Ovary (tissue), 3 donors: Measurements from ENCODE around the gene DUSP2.

ENCODE experiments used
- EP300 ChIP-seq: sonication (generic); formaldehyde crosslinking; IDR thresholded peaks from one replicate; pipeline ENCODE4 v1.6.1; 2017; ENCODE audit warnings: antibody characterized with exemption
- POLR2A ChIP-seq: fragments of 450-650 bp; IDR thresholded peaks from one replicate; pipeline ENCODE4 v1.6.1; 2017; ENCODE audit warnings: antibody characterized with exemption, mild to moderate bottlenecking, moderate library complexity
- TF ChIP-seq, protein P1 (sequence below), 3 donors: fragments of 450-650 bp in 2 of 3; fragments of 200-600 bp in 1 of 3; IDR thresholded peaks; one replicate each; pipeline versions ENCODE4 v1.5.1 to v1.8.0; 2016 to 2022; ENCODE audit warnings: antibody characterized with exemption in 3 of 3, mild to moderate bottlenecking in 1 of 3
- donor health status: DM: no; HTN: no; CAD: no.

DNA sequence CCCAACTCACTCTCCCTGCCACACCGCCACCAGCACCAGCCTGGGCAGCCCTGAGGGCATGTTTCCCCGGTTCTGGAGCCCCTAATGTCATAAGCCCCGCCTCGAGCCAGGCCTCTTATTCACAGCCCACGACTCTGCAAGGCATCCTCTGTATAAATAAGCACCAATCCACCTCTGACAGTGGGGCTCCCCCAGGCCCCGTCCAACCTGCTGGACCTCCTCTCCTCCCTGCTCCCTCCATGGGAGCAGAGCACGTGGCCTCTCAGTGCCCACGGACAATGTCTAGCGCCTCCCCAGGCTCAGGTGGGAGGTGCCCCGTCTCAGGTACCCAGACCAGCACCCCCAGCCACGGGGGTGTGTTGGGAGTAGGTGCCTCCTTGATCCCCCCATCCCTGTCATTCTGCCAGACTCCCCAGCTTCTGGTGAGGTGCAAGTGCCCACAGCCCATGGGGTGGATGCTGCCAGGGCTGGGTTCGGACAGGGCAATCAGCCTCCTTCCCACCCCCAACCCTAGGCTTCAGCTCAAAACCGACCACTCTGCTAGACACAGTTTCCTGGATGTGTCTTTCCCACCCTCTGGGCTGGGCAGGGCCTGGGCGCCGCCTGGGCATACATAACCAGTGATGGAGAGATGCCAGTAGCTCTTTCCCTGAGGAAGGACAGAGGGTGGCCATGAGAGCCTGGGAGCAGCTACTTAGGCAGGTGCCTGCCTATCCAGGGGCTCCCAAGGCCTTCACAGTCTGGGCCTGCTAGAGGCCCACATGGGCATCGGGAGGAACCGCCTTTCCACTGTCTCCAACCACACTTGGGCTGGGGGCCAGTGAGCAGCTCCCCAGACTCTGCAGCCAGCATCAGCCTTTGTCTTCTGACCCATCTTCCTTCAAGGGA, 27.3 kb downstream of the DUSP2 start:
- TF ChIP-seq POLR2A = no peak
- TF ChIP-seq, protein P1, sequence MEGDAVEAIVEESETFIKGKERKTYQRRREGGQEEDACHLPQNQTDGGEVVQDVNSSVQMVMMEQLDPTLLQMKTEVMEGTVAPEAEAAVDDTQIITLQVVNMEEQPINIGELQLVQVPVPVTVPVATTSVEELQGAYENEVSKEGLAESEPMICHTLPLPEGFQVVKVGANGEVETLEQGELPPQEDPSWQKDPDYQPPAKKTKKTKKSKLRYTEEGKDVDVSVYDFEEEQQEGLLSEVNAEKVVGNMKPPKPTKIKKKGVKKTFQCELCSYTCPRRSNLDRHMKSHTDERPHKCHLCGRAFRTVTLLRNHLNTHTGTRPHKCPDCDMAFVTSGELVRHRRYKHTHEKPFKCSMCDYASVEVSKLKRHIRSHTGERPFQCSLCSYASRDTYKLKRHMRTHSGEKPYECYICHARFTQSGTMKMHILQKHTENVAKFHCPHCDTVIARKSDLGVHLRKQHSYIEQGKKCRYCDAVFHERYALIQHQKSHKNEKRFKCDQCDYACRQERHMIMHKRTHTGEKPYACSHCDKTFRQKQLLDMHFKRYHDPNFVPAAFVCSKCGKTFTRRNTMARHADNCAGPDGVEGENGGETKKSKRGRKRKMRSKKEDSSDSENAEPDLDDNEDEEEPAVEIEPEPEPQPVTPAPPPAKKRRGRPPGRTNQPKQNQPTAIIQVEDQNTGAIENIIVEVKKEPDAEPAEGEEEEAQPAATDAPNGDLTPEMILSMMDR (IDR thresholded peaks at IDR 0.05) = no peak
- TF ChIP-seq EP300 = no peak
